Measurements from ENCODE around the gene TNIK. TPM values are rescaled to one million over a fixed set of nuclear protein-coding genes. Genes with fewer than 3 reads are reported as not detected.

The TNIK gene
- total and polyA plus RNA-seq, 2 of the 13 experiments (the other 11 are each of a cell fraction or from before 2014, with no cell fraction given): 0.15 to 0.22 TPM

GRCh38 chr3:171283848-171284222 is 176.4 kb downstream of the TNIK start:
- TF ChIP-seq ATM (IDR thresholded peaks at IDR 0.05; ENCODE audit: borderline replicate concordance) (no peak), TERF1 (CRISPR knock-in tag; IDR thresholded peaks at IDR 0.05) (no peak), ZNF260 (CRISPR knock-in tag; IDR thresholded peaks at IDR 0.05; ENCODE audit: borderline replicate concordance, low read depth) (no peak), ZBTB38 (CRISPR knock-in tag; IDR thresholded peaks at IDR 0.05) (no peak), ZNF790 (CRISPR knock-in tag; IDR thresholded peaks at IDR 0.05; ENCODE audit: borderline replicate concordance) (no peak), AGO2 (optimal IDR thresholded peaks at IDR 0.05; ENCODE audit: low read depth, low read length) (no peak), SYNCRIP (IDR thresholded peaks at IDR 0.05; ENCODE audit: insufficient read depth, low read depth, low read length) (no peak), NCOR1 (IDR thresholded peaks at IDR 0.05; ENCODE audit: borderline replicate concordance, low read length) (no peak), RBM39 (IDR thresholded peaks at IDR 0.05; ENCODE audit: low read depth, low read length, poor library complexity, severe bottlenecking) (no peak), ZNF354B (CRISPR knock-in tag; IDR thresholded peaks at IDR 0.05) (no peak), ZNF768 (CRISPR knock-in tag; IDR thresholded peaks at IDR 0.05) (no peak)
- Histone ChIP-seq H3K27me3 (ENCODE audit: control insufficient read depth in 1 of 2, insufficient read depth in 2 of 2, low read length in 2 of 2) (no peaks in the 10 kb centered on the region), H3K9ac (ENCODE audit: insufficient read depth, low read depth, low read length) (no peak overlapping the region), H3K9me3 (ENCODE audit: low read length) (no peaks in the 10 kb centered on the region), H3K4me2 (ENCODE audit: low read depth, low read length) (no peak overlapping the region), H3K36me3 (replicated peaks in 1 of 2; ENCODE audit: control insufficient read depth in 1 of 2, insufficient read depth in 2 of 2, low read length in 2 of 2) (no peaks in the 10 kb centered on the region), H3K4me1 (ENCODE audit: insufficient read depth, low read length) (no peaks in the 10 kb centered on the region), H4K20me1 (ENCODE audit: insufficient read depth, low read length) (no peaks in the 10 kb centered on the region), H3K4me3 (replicated peaks in 1 of 3; ENCODE audit: insufficient read depth in 1 of 3, low read depth in 2 of 3, low read length in 3 of 3) (no peak overlapping the region), H3K27ac (ENCODE audit: extremely low read length, insufficient read depth, low read length) (no peak overlapping the region), H2AFZ (ENCODE audit: low read length) (no peak overlapping the region), H3K79me2 (ENCODE audit: insufficient read depth, low read length) (no peaks in the 10 kb centered on the region)
- 49% methylated on average over 4 of the region's 4 CpGs for WGBS (ENCODE audit: low lambda C conversion rate)
- ATAC-seq: no peak
- ChIA-PET CTCF (ENCODE audit: low intra/inter-chr PET ratio, low total read pairs) (no interaction called here), POLR2A (no interaction called here)
- no TSS peak for BruUV-seq (replicated peaks)
- intact Hi-C loops (cut with micrococcal nuclease; ENCODE audit: unreplicated experiment) (loop anchor here (5.0 kb wide), 1 partner anchor 813 kb away; no protein-coding TSS in a partner anchor), in situ Hi-C loops (cut with HindIII; ENCODE audit: extremely low pct_ligation_motif_present, low pct_unique_long_range_greater_than_20kb) (no loop called here)
- no peak for DNase-seq (ENCODE audit: low spot score)
- no peak for FAIRE-seq

All from HepG2 (cell line).